SU-DHL-6 (cell line): ENCODE results near the gene PRRT4.
A peak's percentile ranks its signal among the peaks of the same experiment; 100 is the strongest.

Experiments used
- H2AFZ ChIP-seq: fragments of 200-600 bp; sonication (generic); 2 replicates; pipeline ENCODE4 v1.6.1; 2014; ENCODE audit warnings: low read depth, mild to moderate bottlenecking, moderate library complexity, mixed read lengths, antibody characterized with exemption, low read length; ENCODE audit not compliant: severe bottlenecking
- H3F3A ChIP-seq: fragments of 200-600 bp; shearing (Covaris generic); 2 replicates; pipeline ENCODE4 v1.6.0; 2016; ENCODE audit warnings: antibody characterized with exemption, mild to moderate bottlenecking; ENCODE audit not compliant: insufficient read depth
- H3K27ac ChIP-seq: fragments of 200-600 bp; sonication (generic); 2 replicates; pipeline ENCODE4 v1.5.1; 2016; ENCODE audit warnings: low read depth, mild to moderate bottlenecking, low read length, moderate library complexity, mixed read lengths
- H3K27me3 ChIP-seq: fragments of 200-600 bp; sonication (generic), shearing (Covaris generic); 2 replicates; pipeline ENCODE4 v1.6.0; 2014; ENCODE audit warnings: mild to moderate bottlenecking, low read length
- H3K36me3 ChIP-seq: fragments of 200-600 bp; sonication (generic); 2 replicates; pipeline ENCODE4 v1.6.1; 2014; ENCODE audit warnings: mild to moderate bottlenecking, low read length, mixed read lengths
- H3K4me2 ChIP-seq: fragments of 300-600, 200-600 bp; shearing (Covaris generic), sonication (generic); 2 replicates; pipeline ENCODE4 v1.6.0; 2014; ENCODE audit warnings: low read length, low read depth, mild to moderate bottlenecking; ENCODE audit not compliant: poor library complexity, severe bottlenecking
- H3K4me3 ChIP-seq: fragments of 200-600 bp; sonication (generic); 2 replicates; pipeline ENCODE4 v1.5.1; 2014; ENCODE audit warnings: antibody characterized with exemption, low read length, mild to moderate bottlenecking, mixed read lengths; ENCODE audit not compliant: insufficient read depth, poor library complexity, severe bottlenecking
- H3K79me2 ChIP-seq: fragments of 200-600 bp; sonication (generic); 2 replicates; pipeline ENCODE4 v1.6.1; 2014; ENCODE audit warnings: mild to moderate bottlenecking, low read length, moderate library complexity; ENCODE audit not compliant: insufficient read depth
- H3K9ac ChIP-seq: fragments of 200-600 bp; sonication (generic); 2 replicates; pipeline ENCODE4 v1.7.0; 2014; ENCODE audit warnings: mild to moderate bottlenecking, low read length
- H3K9me2 ChIP-seq: fragments of 200-600 bp; sonication (generic); replicated peaks from 2 replicates; pipeline ENCODE4 v1.6.1; 2014; ENCODE audit warnings: low read length; ENCODE audit not compliant: insufficient read depth
- H3K9me3 ChIP-seq: fragments of 200-600 bp; sonication (generic); 2 replicates; pipeline ENCODE4 v1.6.1; 2014; ENCODE audit warnings: low read length, mixed read lengths; ENCODE audit not compliant: insufficient read depth
- H4K20me1 ChIP-seq: fragments of 200-600 bp; sonication (generic); 2 replicates; pipeline ENCODE4 v1.6.1; 2014; ENCODE audit warnings: low read depth, mild to moderate bottlenecking, antibody characterized with exemption, low read length, moderate library complexity, mixed read lengths
- EZH2phosphoT487 ChIP-seq: fragments of 200-600 bp; sonication (generic), shearing (Covaris generic); conservative IDR thresholded peaks from 2 replicates; pipeline ENCODE4 v1.6.1; 2018; ENCODE audit warnings: mild to moderate bottlenecking, antibody characterized with exemption, low read length, moderate library complexity, mixed read lengths
- TF ChIP-seq, protein P1 (sequence below): fragments of 200-600 bp; sonication (generic); IDR thresholded peaks from one replicate; pipeline ENCODE4 v1.5.1; 2017; ENCODE audit warnings: antibody characterized with exemption, mild to moderate bottlenecking, low read length, moderate library complexity; ENCODE audit not compliant: insufficient read depth, poor library complexity, severe bottlenecking

Gene PRRT4

DNA sequence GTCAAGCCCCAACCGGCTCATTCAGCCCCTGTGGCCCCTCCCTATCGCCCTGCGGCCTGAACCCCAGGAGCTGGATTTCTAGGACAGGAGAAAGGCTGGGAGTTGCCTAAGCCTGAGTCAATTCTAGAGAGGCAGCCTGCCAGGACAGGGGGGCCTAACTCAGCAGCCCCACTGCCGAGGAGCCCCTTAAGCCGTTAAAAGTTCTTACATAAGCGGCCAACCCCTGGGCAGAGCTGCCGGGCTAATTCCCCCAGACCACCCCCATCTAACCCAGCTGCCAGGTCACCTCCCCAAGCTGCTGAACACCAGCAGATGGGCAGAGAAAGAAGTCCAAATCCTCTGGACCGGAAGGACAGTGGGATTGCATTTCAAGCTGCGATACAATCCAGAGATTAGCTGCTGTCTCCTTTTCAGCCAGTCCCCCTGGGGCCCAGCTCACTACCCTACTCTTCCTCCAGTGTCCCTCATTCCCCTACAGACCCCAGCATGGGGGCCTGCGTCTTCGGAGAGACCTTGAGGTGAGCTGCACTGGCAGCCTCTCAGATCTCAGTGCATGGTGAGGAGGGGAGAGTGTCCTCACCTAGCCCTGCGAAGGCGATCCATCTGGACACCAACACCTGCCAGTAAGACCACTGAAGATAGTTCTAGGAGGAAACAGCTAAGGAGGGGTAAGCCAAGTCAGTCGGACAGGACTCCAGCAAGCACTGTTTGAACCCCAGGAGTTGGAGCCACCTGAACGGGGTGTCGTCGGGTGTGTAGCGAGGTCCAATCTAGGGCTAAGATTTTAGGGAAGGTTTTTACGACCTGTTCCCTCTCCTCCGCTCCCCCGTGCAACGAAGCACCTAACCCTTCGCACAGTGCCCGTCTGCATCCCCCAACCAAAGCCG is 47.5 kb upstream of the PRRT4 start:
- Histone ChIP-seq H3K9me2 (no peaks in the 10 kb centered on the region), H3K79me2 (peaks cover 13% of the 10 kb centered on the region; the same call in 1 of the 2 replicates), H4K20me1 (no peaks in the 10 kb centered on the region), H3K36me3 (no peaks in the 10 kb centered on the region), H3K4me2 (peak overlapping the region; percentile 97), H3K27ac (no peak overlapping the region), H3K9ac (peak overlapping the region; percentile 61), H3K27me3 (no peaks in the 10 kb centered on the region), H2AFZ (peak overlapping the region; percentile 97), H3F3A (peaks cover 8% of the 10 kb centered on the region), H3K9me3 (no peaks in the 10 kb centered on the region), H3K4me3 (peak overlapping the region; percentile 77)
- TF ChIP-seq, protein P1, sequence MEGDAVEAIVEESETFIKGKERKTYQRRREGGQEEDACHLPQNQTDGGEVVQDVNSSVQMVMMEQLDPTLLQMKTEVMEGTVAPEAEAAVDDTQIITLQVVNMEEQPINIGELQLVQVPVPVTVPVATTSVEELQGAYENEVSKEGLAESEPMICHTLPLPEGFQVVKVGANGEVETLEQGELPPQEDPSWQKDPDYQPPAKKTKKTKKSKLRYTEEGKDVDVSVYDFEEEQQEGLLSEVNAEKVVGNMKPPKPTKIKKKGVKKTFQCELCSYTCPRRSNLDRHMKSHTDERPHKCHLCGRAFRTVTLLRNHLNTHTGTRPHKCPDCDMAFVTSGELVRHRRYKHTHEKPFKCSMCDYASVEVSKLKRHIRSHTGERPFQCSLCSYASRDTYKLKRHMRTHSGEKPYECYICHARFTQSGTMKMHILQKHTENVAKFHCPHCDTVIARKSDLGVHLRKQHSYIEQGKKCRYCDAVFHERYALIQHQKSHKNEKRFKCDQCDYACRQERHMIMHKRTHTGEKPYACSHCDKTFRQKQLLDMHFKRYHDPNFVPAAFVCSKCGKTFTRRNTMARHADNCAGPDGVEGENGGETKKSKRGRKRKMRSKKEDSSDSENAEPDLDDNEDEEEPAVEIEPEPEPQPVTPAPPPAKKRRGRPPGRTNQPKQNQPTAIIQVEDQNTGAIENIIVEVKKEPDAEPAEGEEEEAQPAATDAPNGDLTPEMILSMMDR = no peak
- no peak for TF ChIP-seq EZH2phosphoT487

GRCh38 chr7:128407751-128408708 is 46.5 kb upstream of the PRRT4 start:
- TF ChIP-seq, protein P1 = no peak
- TF ChIP-seq EZH2phosphoT487 = no peak
- Histone ChIP-seq H4K20me1 (no peaks in the 10 kb centered on the region), H3K27me3 (no peaks in the 10 kb centered on the region), H3K9me3 (no peaks in the 10 kb centered on the region), H2AFZ (no peak overlapping the region), H3K36me3 (no peaks in the 10 kb centered on the region), H3K27ac (no peak overlapping the region), H3K4me2 (no peak overlapping the region), H3F3A (peaks cover 8% of the 10 kb centered on the region), H3K9me2 (no peaks in the 10 kb centered on the region), H3K4me3 (no peak overlapping the region), H3K9ac (no peak overlapping the region), H3K79me2 (peaks cover 13% of the 10 kb centered on the region; the same call in 1 of the 2 replicates)

DNA sequence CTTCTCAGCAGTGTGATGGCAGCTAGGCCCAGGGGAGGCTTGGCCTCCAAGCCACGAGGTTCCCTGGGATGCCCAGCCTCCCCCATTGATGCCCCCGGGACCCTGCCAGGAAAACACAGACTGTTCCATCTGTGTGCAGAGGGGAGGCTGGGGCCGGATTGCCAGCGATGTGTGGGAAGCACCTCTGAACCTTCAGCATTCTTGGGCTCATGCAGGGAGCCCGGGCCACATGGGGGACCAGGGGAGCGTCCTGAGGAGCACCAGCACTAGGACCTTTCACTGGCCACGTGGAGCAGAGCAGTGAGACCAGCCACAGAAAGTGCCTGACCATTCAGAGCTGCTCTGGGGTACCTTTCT is 45.7 kb upstream of the PRRT4 start:
- no peaks in the 10 kb centered on the region for H3K27me3 ChIP-seq
- no peak overlapping the region for H3K4me2 ChIP-seq
- H3K9ac ChIP-seq = no peak overlapping the region
- H2AFZ ChIP-seq = no peak overlapping the region
- H3K9me2 ChIP-seq = no peaks in the 10 kb centered on the region
- H3K79me2 ChIP-seq = peaks cover 13% of the 10 kb centered on the region; the same call in 1 of the 2 replicates
- peaks cover 8% of the 10 kb centered on the region for H3F3A ChIP-seq
- TF ChIP-seq EZH2phosphoT487 = no peak
- TF ChIP-seq, protein P1 = no peak
- no peak overlapping the region for H3K4me3 ChIP-seq
- no peaks in the 10 kb centered on the region for H3K36me3 ChIP-seq
- H3K27ac ChIP-seq = no peak overlapping the region
- no peaks in the 10 kb centered on the region for H3K9me3 ChIP-seq
- no peaks in the 10 kb centered on the region for H4K20me1 ChIP-seq
